Subcutaneous abdominal adipose tissue (tissue), 5 donors: Measurements from ENCODE around the gene LAS1L.
"Not testable (repeated sequence)": the region's sequence is repeated elsewhere in the genome, so short reads cannot be mapped to it uniquely, and the experiment has no call there.

Source experiments
- H3K27ac ChIP-seq: one replicate; pipeline ENCODE4 v1.7.0; 2013; ENCODE audit warnings: low read depth, mild to moderate bottlenecking, inconsistent platforms, low read length, moderate library complexity
- H3K27me3 ChIP-seq, 5 donors: one replicate each; pipeline ENCODE4 v1.7.0; 2013; ENCODE audit warnings: low read length in 5 of 5, inconsistent platforms in 1 of 5; ENCODE audit not compliant: control insufficient read depth in 5 of 5, insufficient read depth in 4 of 5
- H3K36me3 ChIP-seq, 5 donors: one replicate each; pipeline ENCODE4 v1.7.0; 2013; ENCODE audit warnings: low read length in 5 of 5; ENCODE audit not compliant: control insufficient read depth in 5 of 5, insufficient read depth in 5 of 5
- H3K4me1 ChIP-seq, 5 donors: one replicate each; pipeline ENCODE4 v1.7.0; 2013; ENCODE audit warnings: low read length in 5 of 5, mild to moderate bottlenecking in 3 of 5, moderate library complexity in 1 of 5; ENCODE audit not compliant: control insufficient read depth in 5 of 5, insufficient read depth in 5 of 5
- H3K4me3 ChIP-seq, 5 donors: one replicate each; pipeline ENCODE4 v1.7.0; 2013; ENCODE audit warnings: low read length in 5 of 5, low read depth in 1 of 5
- H3K9ac ChIP-seq, 5 donors: one replicate each; pipeline ENCODE4 v1.7.0; 2013; ENCODE audit warnings: low read length in 5 of 5, mild to moderate bottlenecking in 4 of 5, moderate library complexity in 3 of 5
- H3K9me3 ChIP-seq, 5 donors: one replicate each; pipeline ENCODE4 v1.7.0; 2013; ENCODE audit warnings: low read length in 5 of 5; ENCODE audit not compliant: control insufficient read depth in 5 of 5
- donor health status: healthy.
- donor health status: healthy.
- donor health status: healthy.
- donor health status: healthy.
- donor health status: healthy.

Gene LAS1L

DNA sequence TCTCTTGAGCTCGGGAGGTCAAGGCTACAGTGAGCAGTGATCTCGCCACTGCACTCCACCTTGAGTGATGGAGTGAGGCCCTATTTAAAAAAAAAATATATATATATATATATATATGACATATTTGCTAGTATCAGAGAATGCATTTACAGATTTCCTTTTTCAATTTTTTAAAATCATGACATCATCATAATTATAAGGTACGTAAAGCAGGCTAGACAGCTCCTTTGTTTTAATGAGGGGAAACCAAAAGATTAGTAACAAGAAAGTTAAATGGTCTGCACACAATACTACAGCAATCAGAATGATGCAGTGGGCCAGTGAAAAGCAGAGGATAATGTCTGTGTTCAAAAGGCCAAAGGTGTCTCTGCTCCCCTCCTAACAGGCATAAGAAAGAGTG lies 43.0 kb downstream of the LAS1L start:
- H3K9ac ChIP-seq: no peak overlapping the region
- H3K36me3 ChIP-seq: no peaks in the 10 kb centered on the region
- H3K4me1 ChIP-seq: no peaks in the 10 kb centered on the region
- H3K27me3 ChIP-seq: peaks cover 0 to 7% (median 6%) of the 10 kb centered on the region in 5 donors
- no peak overlapping the region for H3K4me3 ChIP-seq
- H3K9me3 ChIP-seq: no peaks in the 10 kb centered on the region
- H3K27ac ChIP-seq: no peak overlapping the region

DNA sequence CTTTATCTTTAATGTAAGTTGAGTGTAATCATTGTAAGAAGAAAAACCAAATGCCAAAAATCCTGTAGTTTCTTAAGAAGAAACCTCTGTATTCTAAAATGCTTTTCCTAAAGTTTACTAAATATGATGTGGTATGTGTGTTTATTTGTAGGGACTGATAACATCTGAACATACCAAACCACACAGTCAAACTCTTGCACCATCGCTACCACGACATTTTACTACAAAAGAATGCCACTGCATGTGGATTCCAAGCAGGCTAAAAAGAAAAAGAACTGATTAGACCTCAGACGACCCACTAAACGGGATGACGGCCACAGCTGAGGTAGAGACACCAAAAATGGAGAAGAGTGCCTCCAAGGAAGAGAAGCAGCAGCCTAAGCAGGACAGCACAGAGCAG lies 46.1 kb downstream of the LAS1L start:
- Histone ChIP-seq H3K27ac (no peak overlapping the region), H3K9ac (no peak overlapping the region), H3K36me3 (no peaks in the 10 kb centered on the region), H3K4me1 (no peaks in the 10 kb centered on the region), H3K9me3 (no peaks in the 10 kb centered on the region), H3K4me3 (no peak overlapping the region), H3K27me3 (peaks cover 0 to 7% (median 5%) of the 10 kb centered on the region in 5 donors)

- H3K9me3 ChIP-seq: peaks cover 0 to 3% (median 3%) of the 10 kb centered on the region in 5 donors
- H3K27me3 ChIP-seq: peaks cover 0 to 8% (median 0%) of the 10 kb centered on the region in 5 donors
- H3K9ac ChIP-seq: no peak overlapping the region
- H3K27ac ChIP-seq: no peak overlapping the region
- H3K36me3 ChIP-seq: no peaks in the 10 kb centered on the region
- no peaks in the 10 kb centered on the region for H3K4me1 ChIP-seq
- H3K4me3 ChIP-seq: no peak overlapping the region
Measured at GRCh38 chrX:65480960-65481359, 53.6 kb downstream of the LAS1L start.

DNA sequence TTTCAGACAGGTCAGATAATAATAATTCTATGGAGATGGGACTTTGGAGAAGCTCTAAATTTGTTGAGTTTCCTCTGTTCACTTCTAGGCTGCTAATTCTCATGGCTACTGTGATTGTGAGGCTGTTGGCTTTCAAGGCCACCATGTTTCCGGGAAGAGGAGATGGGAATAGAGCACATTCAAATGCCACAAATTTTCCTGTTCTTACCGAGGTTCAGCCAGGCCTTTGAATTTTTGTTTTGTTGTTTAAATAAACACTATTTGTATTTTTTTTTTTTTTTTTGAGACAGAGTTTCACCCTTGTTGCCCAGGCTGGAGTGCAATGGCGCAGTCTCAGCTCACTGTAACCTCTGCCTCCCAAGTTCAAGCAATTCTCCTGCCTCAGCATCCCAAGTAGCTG lies 55.5 kb downstream of the LAS1L start:
- not testable (repeated sequence) for H3K9ac ChIP-seq, H3K36me3 ChIP-seq, H3K27me3 ChIP-seq, H3K4me1 ChIP-seq, H3K27ac ChIP-seq, H3K4me3 ChIP-seq, H3K9me3 ChIP-seq

DNA sequence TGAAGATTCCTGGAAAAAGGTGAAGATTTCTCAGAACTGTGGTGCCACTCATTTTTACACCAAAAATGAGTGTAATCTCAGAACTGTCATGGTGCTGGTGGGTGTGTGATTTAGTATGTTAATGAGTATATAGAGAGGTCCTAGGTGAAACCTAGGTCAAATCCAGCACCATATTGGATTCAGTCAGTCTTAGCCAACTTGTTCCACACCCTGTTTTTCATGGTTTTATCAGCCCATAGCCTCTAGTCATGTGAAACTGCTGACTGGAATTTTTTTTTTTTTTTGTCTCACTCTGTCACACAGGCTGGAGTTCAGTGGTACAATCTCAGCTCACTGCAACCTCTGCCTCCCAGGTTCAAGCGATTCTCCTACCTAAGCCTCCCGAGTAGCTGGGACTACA lies 58.0 kb downstream of the LAS1L start:
- H3K4me1 ChIP-seq: no peaks in the 10 kb centered on the region
- H3K4me3 ChIP-seq: no peak overlapping the region
- no peak overlapping the region for H3K27ac ChIP-seq
- peaks cover 0 to 9% (median 3%) of the 10 kb centered on the region in 5 donors for H3K9me3 ChIP-seq
- H3K36me3 ChIP-seq: no peaks in the 10 kb centered on the region
- peaks cover 0 to 5% (median 0%) of the 10 kb centered on the region in 5 donors for H3K27me3 ChIP-seq
- no peak overlapping the region for H3K9ac ChIP-seq

DNA sequence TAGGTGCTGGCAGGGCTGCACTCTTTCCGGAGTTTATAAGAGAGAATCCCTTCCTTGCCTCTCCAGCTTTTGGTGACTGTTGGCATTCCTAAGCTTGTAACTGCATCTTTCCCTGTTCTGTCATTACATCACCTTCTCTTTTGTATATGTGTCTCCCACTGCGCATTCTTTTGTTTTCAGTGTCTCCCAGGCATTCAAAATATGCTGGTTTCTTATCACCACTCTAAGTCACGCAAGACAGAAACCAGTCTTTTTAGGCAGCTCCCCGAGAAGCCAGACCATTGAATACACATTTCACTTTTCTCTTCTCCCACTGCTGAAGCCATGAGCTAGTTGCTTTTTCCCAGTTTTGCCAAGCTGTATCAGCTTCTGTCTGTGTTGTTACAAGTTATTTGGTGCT lies 71.0 kb downstream of the LAS1L start:
- H3K4me3 ChIP-seq: no peak overlapping the region
- no peak overlapping the region for H3K27ac ChIP-seq
- no peak overlapping the region for H3K9ac ChIP-seq
- H3K9me3 ChIP-seq: peaks cover 0 to 8% (median 3%) of the 10 kb centered on the region in 5 donors
- no peaks in the 10 kb centered on the region for H3K4me1 ChIP-seq
- no peaks in the 10 kb centered on the region for H3K27me3 ChIP-seq
- H3K36me3 ChIP-seq: no peaks in the 10 kb centered on the region
